SK-N-SH (cell line): ENCODE data around the gene LAMP5. TPM values are rescaled to one million over a fixed set of nuclear protein-coding genes. Genes with fewer than 3 reads are reported as not detected.
A peak's percentile ranks its signal among the peaks of the same experiment; 100 is the strongest.

Source experiments
- CTCF ChIA-PET: fragments of 300-600, 350-600 bp; formaldehyde crosslinking; extraction: SDS; loops from one replicate; lab custom pipeline; 2021; lab: Yijun Ruan, JAX
- POLR2A ChIA-PET: fragments of 350-600 bp; sonication (Branson Sonifier 250); formaldehyde crosslinking; extraction: SDS; loops from one replicate; lab custom pipeline; 2020; ENCODE audit warnings: antibody characterized with exemption, inconsistent platforms; lab: Yijun Ruan, JAX
- DNase-seq: peaks from one replicate; pipeline ENCODE4 v3.0.0; 2012
- H2AFZ ChIP-seq: fragments of 200-600 bp; sonication (generic); 2 replicates; pipeline ENCODE4 v1.8.1; 2016; ENCODE audit warnings: antibody characterized with exemption, mild to moderate bottlenecking, low read depth
- H3F3A ChIP-seq: fragments of 200-600 bp; sonication (generic); replicated peaks from 2 replicates; pipeline ENCODE3; 2016; ENCODE audit warnings: antibody characterized with exemption, mild to moderate bottlenecking; ENCODE audit not compliant: insufficient read depth
- H3K27ac ChIP-seq, 2 experiments: fragments of 200-500 bp in 1 of 2; fragments of 200-600 bp in 1 of 2; sonication (Bioruptor generic) in 1 of 2; sonication (generic), shearing (Covaris generic) in 1 of 2; 2 replicates each; pipeline versions ENCODE4 v1.5.1 to v1.6.1; 2014 to 2016; ENCODE audit warnings: low read depth in 2 of 2, inconsistent platforms in 1 of 2, low read length in 1 of 2, mild to moderate bottlenecking in 1 of 2, mixed read lengths in 1 of 2
- H3K27me3 ChIP-seq: fragments of 200-600 bp; sonication (generic), shearing (Covaris generic); 2 replicates; pipeline ENCODE4 v1.6.1; 2016; ENCODE audit warnings: mixed run types; ENCODE audit not compliant: insufficient read depth
- H3K36me3 ChIP-seq, 2 experiments: fragments of 200-500 bp in 1 of 2; fragments of 200-600 bp in 1 of 2; sonication (Bioruptor generic) in 1 of 2; sonication (generic) in 1 of 2; replicated peaks in 1 of 2; 2 replicates each; pipeline versions ENCODE3 to v1.5.1; 2014 to 2016; ENCODE audit warnings: low read length in 1 of 2, mild to moderate bottlenecking in 1 of 2; ENCODE audit not compliant: insufficient read depth in 2 of 2, control insufficient read depth in 1 of 2
- H3K4me1 ChIP-seq, 2 experiments: fragments of 200-500 bp in 1 of 2; fragments of 200-600 bp in 1 of 2; sonication (Bioruptor generic) in 1 of 2; sonication (generic), shearing (Covaris generic) in 1 of 2; 2 replicates each; pipeline versions ENCODE4 v1.5.1 to v1.6.1; 2014 to 2016; ENCODE audit warnings: low read depth in 1 of 2, low read length in 1 of 2, mixed run types in 1 of 2; ENCODE audit not compliant: insufficient read depth in 2 of 2, control insufficient read depth in 1 of 2
- H3K4me2 ChIP-seq: fragments of 200-600 bp; sonication (generic), shearing (Covaris generic); 2 replicates; pipeline ENCODE4 v1.6.1; 2017; ENCODE audit warnings: mixed run types
- H3K4me3 ChIP-seq, 2 experiments: fragments of 200-500 bp in 1 of 2; fragments of 200-600 bp in 1 of 2; sonication (Bioruptor generic) in 1 of 2; sonication (generic), shearing (Covaris generic) in 1 of 2; 2 replicates each; pipeline versions ENCODE4 v1.5.1 to v1.8.1; 2014 to 2016; ENCODE audit warnings: low read depth in 2 of 2, inconsistent platforms in 1 of 2, low read length in 1 of 2, mild to moderate bottlenecking in 1 of 2, mixed read lengths in 1 of 2, moderate library complexity in 1 of 2
- H3K79me2 ChIP-seq: fragments of 200-600 bp; sonication (generic); 2 replicates; pipeline ENCODE4 v1.8.1; 2017; ENCODE audit warnings: mild to moderate bottlenecking; ENCODE audit not compliant: insufficient read depth
- H3K9ac ChIP-seq: fragments of 200-600 bp; sonication (generic); 2 replicates; pipeline ENCODE4 v1.6.1; 2017; ENCODE audit warnings: mixed run types
- H3K9me2 ChIP-seq: fragments of 200-600 bp; sonication (generic); 2 replicates; pipeline ENCODE4 v1.6.1; 2017; ENCODE audit warnings: mixed run types
- H3K9me3 ChIP-seq: fragments of 200-600 bp; sonication (generic); 2 replicates; pipeline ENCODE4 v1.6.1; 2017; ENCODE audit warnings: mixed run types, mild to moderate bottlenecking, moderate library complexity
- H4K20me1 ChIP-seq: fragments of 200-600 bp; sonication (generic); 2 replicates; pipeline ENCODE4 v1.6.1; 2017; ENCODE audit warnings: mild to moderate bottlenecking, mixed run types; ENCODE audit not compliant: insufficient read depth
- CHD2 ChIP-seq: fragments of 150-350 bp; IDR thresholded peaks from 2 replicates; pipeline ENCODE4 v1.6.1; 2018; ENCODE audit warnings: low read length; ENCODE audit not compliant: partially characterized antibody
- ELF1 ChIP-seq: IDR thresholded peaks from 2 replicates; pipeline ENCODE4 v1.4.0; 2012
- EP300 ChIP-seq, 2 experiments: IDR thresholded peaks; 2 replicates each; pipeline versions ENCODE4 v1.4.0 to v1.6.1; 2012; ENCODE audit warnings: borderline replicate concordance in 1 of 2, low read depth in 1 of 2, low read length in 1 of 2
- FOSL2 ChIP-seq: IDR thresholded peaks from 2 replicates; pipeline ENCODE4 v1.4.0; 2012; ENCODE audit warnings: low read depth, mild to moderate bottlenecking, moderate library complexity, borderline replicate concordance
- FOXJ3 ChIP-seq: sonication (generic); formaldehyde crosslinking; IDR thresholded peaks from 2 replicates; pipeline ENCODE4 v1.5.1; 2020; ENCODE audit warnings: mild to moderate bottlenecking, missing genetic modification reagents
- FOXM1 ChIP-seq: IDR thresholded peaks from 2 replicates; pipeline ENCODE4 v1.4.0; 2012; ENCODE audit warnings: low read depth, mild to moderate bottlenecking
- GABPA ChIP-seq: IDR thresholded peaks from 2 replicates; pipeline ENCODE4 v1.4.0; 2012; ENCODE audit warnings: low read depth, mild to moderate bottlenecking
- GATA2 ChIP-seq: sonication (generic); formaldehyde crosslinking; IDR thresholded peaks from 2 replicates; pipeline ENCODE4 v1.5.0; 2020; ENCODE audit warnings: mild to moderate bottlenecking, missing genetic modification reagents
- MEF2A ChIP-seq: IDR thresholded peaks from 2 replicates; pipeline ENCODE4 v1.4.0; 2012; ENCODE audit warnings: low read depth, borderline replicate concordance
- MXI1 ChIP-seq: IDR thresholded peaks from 2 replicates; pipeline ENCODE4 v1.6.1; 2012; ENCODE audit warnings: mild to moderate bottlenecking, low read depth, low read length, improper control_type of control experiment
- NFIC ChIP-seq: IDR thresholded peaks from 2 replicates; pipeline ENCODE4 v1.4.0; 2012; ENCODE audit warnings: borderline replicate concordance
- NRF1 ChIP-seq: IDR thresholded peaks from 2 replicates; pipeline ENCODE4 v1.6.1; 2012; ENCODE audit warnings: low read depth, mild to moderate bottlenecking, low read length
- PBX3 ChIP-seq: IDR thresholded peaks from 2 replicates; pipeline ENCODE4; 2012
- POLR2AphosphoS5 ChIP-seq: IDR thresholded peaks from 2 replicates; pipeline ENCODE4 v1.6.1; 2012; ENCODE audit warnings: low read depth, low read length
- RAD21 ChIP-seq: IDR thresholded peaks from 2 replicates; pipeline ENCODE4 v1.6.1; 2012; ENCODE audit warnings: mild to moderate bottlenecking, low read length
- RCOR1 ChIP-seq: fragments of 150-350 bp; IDR thresholded peaks from 2 replicates; pipeline ENCODE4 v1.6.1; 2017; ENCODE audit warnings: antibody characterized with exemption, low read length
- RFX5 ChIP-seq: IDR thresholded peaks from 2 replicates; pipeline ENCODE4 v1.6.1; 2012; ENCODE audit warnings: mild to moderate bottlenecking, improper control_type of control experiment, low read length
- RXRA ChIP-seq: IDR thresholded peaks from 2 replicates; pipeline ENCODE4 v1.4.0; 2012; ENCODE audit warnings: low read depth, mild to moderate bottlenecking, borderline replicate concordance
- SIN3A ChIP-seq: IDR thresholded peaks from 2 replicates; pipeline ENCODE4 v1.6.1; 2012; ENCODE audit warnings: low read depth, mild to moderate bottlenecking, low read length, moderate library complexity, borderline replicate concordance
- SMC3 ChIP-seq: IDR thresholded peaks from 2 replicates; pipeline ENCODE4 v1.6.1; 2012; ENCODE audit warnings: low read depth, low read length, improper control_type of control experiment
- TAF1 ChIP-seq: IDR thresholded peaks from 2 replicates; pipeline ENCODE4 v1.6.1; 2012; ENCODE audit warnings: low read depth, mild to moderate bottlenecking, low read length, moderate library complexity, borderline replicate concordance
- TCF12 ChIP-seq: IDR thresholded peaks from 2 replicates; pipeline ENCODE4 v1.4.0; 2012
- TEAD4 ChIP-seq: IDR thresholded peaks from 2 replicates; pipeline ENCODE4 v1.4.0; 2012; ENCODE audit warnings: mild to moderate bottlenecking, borderline replicate concordance; ENCODE audit not compliant: insufficient read depth
- USF1 ChIP-seq: IDR thresholded peaks from 2 replicates; pipeline ENCODE4 v1.4.0; 2012; ENCODE audit warnings: low read depth, borderline replicate concordance
- YY1 ChIP-seq: IDR thresholded peaks from 2 replicates; pipeline ENCODE4 v1.4.0; 2012; ENCODE audit warnings: low read depth, mild to moderate bottlenecking
- WGBS: methylation state at CpG from one replicate; pipeline ENCODE4 v1.1.6; 2017; ENCODE audit warnings: low lambda C conversion rate; 5-methylcytosine and 5-hydroxymethylcytosine counted together
- polyA plus RNA-seq, 3 experiments: library from polyadenylated mRNA; depleted of rRNA; stranded (reverse); fragments of >200 nt; gene quantifications; 2 replicates each; pipeline ENCODE4 v1.2.3, GENCODE V29; 2012
- TF ChIP-seq, protein P1 (sequence below): IDR thresholded peaks from 2 replicates; pipeline ENCODE4 v1.6.1; 2012; ENCODE audit warnings: mild to moderate bottlenecking, low read depth, low read length, moderate library complexity
- TF ChIP-seq, protein P2 (sequence below): fragments of 150-350 bp; IDR thresholded peaks from 2 replicates; pipeline ENCODE4 v1.6.1; 2017; ENCODE audit warnings: antibody characterized with exemption, low read length, low read depth, borderline replicate concordance

The LAMP5 gene
- polyA plus RNA-seq, 1 of the 3 experiments (the other 2 are of a cell fraction), result 4.8 TPM

DNA sequence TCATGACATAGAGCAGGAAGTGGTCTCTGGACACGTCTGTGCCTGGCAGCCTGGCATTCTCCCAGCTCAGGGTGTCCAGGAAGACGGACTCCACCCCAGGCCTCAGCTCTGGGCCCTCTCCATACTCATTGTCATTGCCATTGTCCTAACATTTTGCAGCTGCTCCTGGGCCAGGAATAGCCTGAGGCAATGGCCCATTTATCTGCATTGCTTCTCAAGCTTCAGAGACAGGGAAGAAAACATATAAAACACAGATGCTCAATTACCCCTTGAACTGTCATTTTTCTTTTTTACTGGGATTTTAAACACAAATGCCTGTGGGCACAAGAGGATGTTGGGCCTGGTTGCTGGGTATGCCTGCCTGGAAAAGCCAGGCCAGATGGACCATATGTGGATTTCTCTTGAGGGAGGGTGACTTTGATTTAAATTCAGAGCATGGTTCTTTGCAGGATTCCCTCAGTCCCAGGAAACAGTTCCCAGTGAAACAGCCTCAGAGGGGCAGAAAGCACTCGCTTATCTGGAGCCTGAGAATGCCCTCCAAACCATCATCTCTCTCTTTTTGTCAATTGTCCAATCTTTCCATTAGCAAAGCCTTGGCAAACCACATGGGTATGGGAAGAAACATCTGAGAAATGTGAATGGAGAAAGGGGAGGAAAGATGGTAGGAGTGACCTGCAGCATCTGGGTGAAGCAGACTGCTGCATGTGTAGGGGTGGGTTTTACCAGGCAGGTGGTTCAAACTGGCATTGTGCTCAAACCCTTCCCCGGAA lies 17.9 kb downstream of the LAMP5 start:
- 0 out of 2 replicates have a peak overlapping the region, but pooled peaks have one; percentile 22 for H3K4me2 ChIP-seq
- peaks cover 15% of the 10 kb centered on the region for H3F3A ChIP-seq
- 35% methylated on average over 4 of the region's 4 CpGs for WGBS
- no peaks in the 10 kb centered on the region for H3K9me2 ChIP-seq
- H3K9ac ChIP-seq, result no peak overlapping the region
- peaks cover 0 to 3% of the 10 kb centered on the region in 2 experiments for H3K36me3 ChIP-seq
- CTCF ChIA-PET, result interaction anchor here (1.0 to 3.3 kb wide), 7 partner anchors 10 to 77 kb away, joined by 3 to 21 read pairs (median 3); partner anchors contain the start of gene LAMP5
- no peak overlapping the region for H3K4me3 ChIP-seq
- peak overlapping the region; percentile 76 to 97 for H3K27ac ChIP-seq
- no peaks in the 10 kb centered on the region for H4K20me1 ChIP-seq
- H2AFZ ChIP-seq, result peak overlapping the region; percentile 50; the same call in 1 of the 2 replicates
- H3K79me2 ChIP-seq, result no peaks in the 10 kb centered on the region
- H3K4me1 ChIP-seq, result peaks cover 15 to 28% of the 10 kb centered on the region in 2 experiments
- H3K27me3 ChIP-seq, result no peaks in the 10 kb centered on the region
- H3K9me3 ChIP-seq, result no peaks in the 10 kb centered on the region
- peak; percentile 70 for DNase-seq
- POLR2A ChIA-PET, result interaction anchor here (1.5 to 1.8 kb wide), 2 partner anchors 17 to 39 kb away, joined by 7 to 8 read pairs; partner anchors contain the start of gene LAMP5
- TF ChIP-seq SIN3A, result 0 out of 2 replicates have a peak, but pooled peaks have one; percentile 29
- no peak; the same call in 1 of the 2 replicates for TF ChIP-seq RFX5
- TF ChIP-seq ELF1, result no peak
- TF ChIP-seq PBX3, result peak; percentile 78
- peak; percentile 55 for TF ChIP-seq RAD21
- TF ChIP-seq GABPA, result no peak
- TF ChIP-seq, protein P1, sequence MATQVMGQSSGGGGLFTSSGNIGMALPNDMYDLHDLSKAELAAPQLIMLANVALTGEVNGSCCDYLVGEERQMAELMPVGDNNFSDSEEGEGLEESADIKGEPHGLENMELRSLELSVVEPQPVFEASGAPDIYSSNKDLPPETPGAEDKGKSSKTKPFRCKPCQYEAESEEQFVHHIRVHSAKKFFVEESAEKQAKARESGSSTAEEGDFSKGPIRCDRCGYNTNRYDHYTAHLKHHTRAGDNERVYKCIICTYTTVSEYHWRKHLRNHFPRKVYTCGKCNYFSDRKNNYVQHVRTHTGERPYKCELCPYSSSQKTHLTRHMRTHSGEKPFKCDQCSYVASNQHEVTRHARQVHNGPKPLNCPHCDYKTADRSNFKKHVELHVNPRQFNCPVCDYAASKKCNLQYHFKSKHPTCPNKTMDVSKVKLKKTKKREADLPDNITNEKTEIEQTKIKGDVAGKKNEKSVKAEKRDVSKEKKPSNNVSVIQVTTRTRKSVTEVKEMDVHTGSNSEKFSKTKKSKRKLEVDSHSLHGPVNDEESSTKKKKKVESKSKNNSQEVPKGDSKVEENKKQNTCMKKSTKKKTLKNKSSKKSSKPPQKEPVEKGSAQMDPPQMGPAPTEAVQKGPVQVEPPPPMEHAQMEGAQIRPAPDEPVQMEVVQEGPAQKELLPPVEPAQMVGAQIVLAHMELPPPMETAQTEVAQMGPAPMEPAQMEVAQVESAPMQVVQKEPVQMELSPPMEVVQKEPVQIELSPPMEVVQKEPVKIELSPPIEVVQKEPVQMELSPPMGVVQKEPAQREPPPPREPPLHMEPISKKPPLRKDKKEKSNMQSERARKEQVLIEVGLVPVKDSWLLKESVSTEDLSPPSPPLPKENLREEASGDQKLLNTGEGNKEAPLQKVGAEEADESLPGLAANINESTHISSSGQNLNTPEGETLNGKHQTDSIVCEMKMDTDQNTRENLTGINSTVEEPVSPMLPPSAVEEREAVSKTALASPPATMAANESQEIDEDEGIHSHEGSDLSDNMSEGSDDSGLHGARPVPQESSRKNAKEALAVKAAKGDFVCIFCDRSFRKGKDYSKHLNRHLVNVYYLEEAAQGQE, result 0 out of 2 replicates have a peak, but pooled peaks have one; percentile 6
- TF ChIP-seq RCOR1, result peak; percentile 91
- peak; percentile 77 for TF ChIP-seq POLR2AphosphoS5
- peak; percentile 93 for TF ChIP-seq GATA2 (CRISPR knock-in tag)
- no peak for TF ChIP-seq YY1
- TF ChIP-seq MXI1, result 0 out of 2 replicates have a peak, but pooled peaks have one; percentile 7
- TF ChIP-seq SMC3, result no peak; the same call in 1 of the 2 replicates
- peak; percentile 70 to 98 for TF ChIP-seq EP300 (IDR thresholded peaks at IDR 0.05; ENCODE audit: borderline replicate concordance in 1 of 2, low read depth in 1 of 2, low read length in 1 of 2)
- no peak for TF ChIP-seq MEF2A
- no peak for TF ChIP-seq RXRA
- no peak for TF ChIP-seq USF1
- no peak for TF ChIP-seq TAF1
- peak; percentile 95 for TF ChIP-seq FOXJ3 (CRISPR knock-in tag)
- peak; percentile 91 for TF ChIP-seq TCF12
- peak; percentile 71 for TF ChIP-seq CHD2
- TF ChIP-seq, protein P2, sequence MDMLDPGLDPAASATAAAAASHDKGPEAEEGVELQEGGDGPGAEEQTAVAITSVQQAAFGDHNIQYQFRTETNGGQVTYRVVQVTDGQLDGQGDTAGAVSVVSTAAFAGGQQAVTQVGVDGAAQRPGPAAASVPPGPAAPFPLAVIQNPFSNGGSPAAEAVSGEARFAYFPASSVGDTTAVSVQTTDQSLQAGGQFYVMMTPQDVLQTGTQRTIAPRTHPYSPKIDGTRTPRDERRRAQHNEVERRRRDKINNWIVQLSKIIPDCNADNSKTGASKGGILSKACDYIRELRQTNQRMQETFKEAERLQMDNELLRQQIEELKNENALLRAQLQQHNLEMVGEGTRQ, result no peak
- TF ChIP-seq FOSL2, result no peak
- TF ChIP-seq TEAD4, result peak; percentile 66
- TF ChIP-seq NFIC, result peak; percentile 69
- TF ChIP-seq NRF1, result no peak
- peak; percentile 78; the same call in 1 of the 2 replicates for TF ChIP-seq FOXM1
